ENCODE data around the gene NPAS3.

The NPAS3 gene

GRCh38 chr14:33480887-33481184 lies 542.2 kb downstream of the NPAS3 start:
- no peak for DNase-seq (ENCODE audit: low spot score)

GRCh38 chr14:33483110-33483509 lies 544.4 kb downstream of the NPAS3 start:
- DNase-seq (ENCODE audit: low spot score), result no peak

- DNase-seq (ENCODE audit: low spot score), result no peak
Observed at GRCh38 chr14:33483541-33483940, 544.9 kb downstream of the NPAS3 start.

GRCh38 chr14:33484264-33484663 lies 545.6 kb downstream of the NPAS3 start:
- peak; percentile 1 for DNase-seq (ENCODE audit: low spot score)

GRCh38 chr14:33486332-33486890 lies 547.7 kb downstream of the NPAS3 start:
- DNase-seq (ENCODE audit: low spot score), result no peak

- DNase-seq (ENCODE audit: low spot score), result no peak
Observed at GRCh38 chr14:33488582-33488981, 549.9 kb downstream of the NPAS3 start.

GRCh38 chr14:33490555-33490954 lies 551.9 kb downstream of the NPAS3 start:
- DNase-seq (ENCODE audit: low spot score), result no peak

- DNase-seq (ENCODE audit: low spot score), result no peak
Observed at GRCh38 chr14:33491112-33491511, 552.4 kb downstream of the NPAS3 start.

GRCh38 chr14:33492491-33492890 lies 553.8 kb downstream of the NPAS3 start:
- DNase-seq (ENCODE audit: low spot score), result no peak

GRCh38 chr14:33493266-33493665 lies 554.6 kb downstream of the NPAS3 start:
- no peak for DNase-seq (ENCODE audit: low spot score)

- DNase-seq (ENCODE audit: low spot score), result no peak
Observed at GRCh38 chr14:33493990-33494389, 555.3 kb downstream of the NPAS3 start.

GRCh38 chr14:33499687-33500086 lies 561.0 kb downstream of the NPAS3 start:
- no peak for DNase-seq (ENCODE audit: low spot score)

GRCh38 chr14:33504246-33505099 lies 565.8 kb downstream of the NPAS3 start:
- no peak for DNase-seq (ENCODE audit: low spot score)

- no peak for DNase-seq (ENCODE audit: low spot score)
Observed at GRCh38 chr14:33505266-33505962, 566.7 kb downstream of the NPAS3 start.

- DNase-seq (ENCODE audit: low spot score), result no peak
Observed at GRCh38 chr14:33505963-33506329, 567.3 kb downstream of the NPAS3 start.

- DNase-seq (ENCODE audit: low spot score), result no peak
Observed at GRCh38 chr14:33508126-33509062, 569.7 kb downstream of the NPAS3 start.

- DNase-seq (ENCODE audit: low spot score), result no peak
Observed at GRCh38 chr14:33509454-33509853, 570.8 kb downstream of the NPAS3 start.

- DNase-seq (ENCODE audit: low spot score), result no peak
Observed at GRCh38 chr14:33510063-33510481, 571.4 kb downstream of the NPAS3 start.

GRCh38 chr14:33510991-33511390 lies 572.3 kb downstream of the NPAS3 start:
- DNase-seq (ENCODE audit: low spot score), result no peak

- DNase-seq (ENCODE audit: low spot score), result no peak
Observed at GRCh38 chr14:33511851-33512640, 573.4 kb downstream of the NPAS3 start.

- DNase-seq (ENCODE audit: low spot score), result no peak
Observed at GRCh38 chr14:33515441-33515840, 576.8 kb downstream of the NPAS3 start.

All from NAMALWA (cell line).